ENCODE measurements around the gene IARS2.

DNA sequence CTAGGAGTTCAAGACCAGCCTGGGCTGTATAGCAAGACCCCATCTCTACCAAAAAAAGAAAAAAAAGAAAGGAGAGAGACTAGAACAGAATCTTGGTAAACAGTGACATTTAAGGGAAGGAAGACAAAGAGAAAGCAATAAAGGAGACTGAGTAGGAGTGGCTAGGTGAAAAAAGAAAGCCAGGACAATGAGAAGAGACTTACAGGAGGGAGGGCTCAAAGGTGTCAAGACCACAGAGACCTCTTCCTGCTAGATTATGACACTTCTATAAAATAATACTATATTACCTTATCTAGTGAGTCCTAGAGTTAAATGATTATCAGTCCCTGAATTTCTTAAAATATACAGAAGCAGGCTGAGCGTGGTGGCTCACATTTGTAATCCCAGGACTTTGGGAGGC is 37.6 kb upstream of the IARS2 start:
- TF ChIP-seq SP1 (IDR thresholded peaks at IDR 0.05) (no peak), HDGF (IDR thresholded peaks at IDR 0.05; ENCODE audit: borderline replicate concordance) (no peak), ZNF384 (IDR thresholded peaks at IDR 0.05) (no peak), ELF4 (IDR thresholded peaks at IDR 0.05) (no peak), CTBP1 (IDR thresholded peaks at IDR 0.05; ENCODE audit: borderline replicate concordance) (no peak), SUZ12 (IDR thresholded peaks at IDR 0.05) (no peak)
